ENCODE data around the gene BBS4.
"Not testable (repeated sequence)": the region's sequence is repeated elsewhere in the genome, so short reads cannot be mapped to it uniquely, and the experiment has no call there.

The BBS4 gene

GRCh38 chr15:72670656-72671352 is 15.2 kb upstream of the BBS4 start:
- DNase-seq (ENCODE audit: low spot score): peak; percentile 82
- peak; percentile 34 for TF ChIP-seq CTCF (IDR thresholded peaks at IDR 0.05)
- H3K27ac ChIP-seq: not testable (repeated sequence)
- H3K4me3 ChIP-seq: peak overlapping the region; percentile 63

- Histone ChIP-seq H3K27ac (no peak overlapping the region), H3K4me3 (no peak overlapping the region)
- DNase-seq (ENCODE audit: low spot score): no peak
- TF ChIP-seq CTCF (IDR thresholded peaks at IDR 0.05): no peak
Observed at GRCh38 chr15:72671525-72671924, 14.5 kb upstream of the BBS4 start.

- H3K4me3 ChIP-seq: no peak overlapping the region
- TF ChIP-seq CTCF (IDR thresholded peaks at IDR 0.05): no peak
- DNase-seq (ENCODE audit: low spot score): no peak
- no peak overlapping the region for H3K27ac ChIP-seq
Observed at GRCh38 chr15:72676838-72677237, 9.2 kb upstream of the BBS4 start.

GRCh38 chr15:72680931-72681330 is 5.1 kb upstream of the BBS4 start:
- H3K4me3 ChIP-seq: no peak overlapping the region
- DNase-seq (ENCODE audit: low spot score): no peak
- H3K27ac ChIP-seq: no peak overlapping the region
- no peak for TF ChIP-seq CTCF (IDR thresholded peaks at IDR 0.05)

GRCh38 chr15:72682772-72683171 is 3.2 kb upstream of the BBS4 start:
- no peak for TF ChIP-seq CTCF (IDR thresholded peaks at IDR 0.05)
- Histone ChIP-seq H3K4me3 (no peak overlapping the region), H3K27ac (no peak overlapping the region)
- DNase-seq (ENCODE audit: low spot score): no peak

GRCh38 chr15:72685301-72685924 is 594 bp upstream of the BBS4 start:
- Histone ChIP-seq H3K4me3 (peak overlapping the region; percentile 85), H3K27ac (peak overlapping the region; percentile 73 to 94)
- DNase-seq (ENCODE audit: low spot score): no peak
- no peak for TF ChIP-seq CTCF (IDR thresholded peaks at IDR 0.05)

- H3K4me3 ChIP-seq: no peak overlapping the region
- H3K27ac ChIP-seq: no peak overlapping the region
- TF ChIP-seq CTCF (IDR thresholded peaks at IDR 0.05): no peak
- DNase-seq (ENCODE audit: low spot score): no peak
Observed at GRCh38 chr15:72688697-72689096, 2.7 kb downstream of the BBS4 start.
